NB4 (cell line): ENCODE data around the gene NMT1.

Experiments used
- MYC ChIP-seq: IDR thresholded peaks from 2 replicates; pipeline ENCODE4 v1.6.1; 2011; ENCODE audit warnings: low read depth, low read length
- POLR2A ChIP-seq: IDR thresholded peaks from 2 replicates; pipeline ENCODE4 v1.6.1; 2011; ENCODE audit warnings: mild to moderate bottlenecking; ENCODE audit not compliant: insufficient read length; ENCODE audit errors: extremely low read depth
- TF ChIP-seq, protein P1 (sequence below): IDR thresholded peaks from one replicate; pipeline ENCODE4 v1.5.1; 2012; ENCODE audit warnings: low read depth, low read length

DNA sequence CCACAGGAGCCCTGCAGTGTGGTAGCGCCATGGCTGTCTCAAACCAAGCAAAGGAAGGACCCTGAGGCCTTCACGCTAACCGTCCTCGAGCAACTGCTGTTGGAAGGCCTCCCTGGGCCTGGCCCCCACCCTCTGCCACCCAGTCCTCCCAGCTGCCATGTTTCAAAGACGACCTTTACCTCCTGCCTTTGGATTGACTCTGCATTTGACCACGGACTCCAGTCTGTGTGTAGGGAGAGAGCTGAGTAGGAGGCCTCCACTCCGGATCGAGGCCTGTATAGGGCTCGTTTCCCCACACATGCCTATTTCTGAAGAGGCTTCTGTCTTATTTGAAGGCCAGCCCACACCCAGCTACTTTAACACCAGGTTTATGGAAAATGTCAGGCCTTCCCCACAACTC, 46.9 kb downstream of the NMT1 start:
- TF ChIP-seq, protein P1, sequence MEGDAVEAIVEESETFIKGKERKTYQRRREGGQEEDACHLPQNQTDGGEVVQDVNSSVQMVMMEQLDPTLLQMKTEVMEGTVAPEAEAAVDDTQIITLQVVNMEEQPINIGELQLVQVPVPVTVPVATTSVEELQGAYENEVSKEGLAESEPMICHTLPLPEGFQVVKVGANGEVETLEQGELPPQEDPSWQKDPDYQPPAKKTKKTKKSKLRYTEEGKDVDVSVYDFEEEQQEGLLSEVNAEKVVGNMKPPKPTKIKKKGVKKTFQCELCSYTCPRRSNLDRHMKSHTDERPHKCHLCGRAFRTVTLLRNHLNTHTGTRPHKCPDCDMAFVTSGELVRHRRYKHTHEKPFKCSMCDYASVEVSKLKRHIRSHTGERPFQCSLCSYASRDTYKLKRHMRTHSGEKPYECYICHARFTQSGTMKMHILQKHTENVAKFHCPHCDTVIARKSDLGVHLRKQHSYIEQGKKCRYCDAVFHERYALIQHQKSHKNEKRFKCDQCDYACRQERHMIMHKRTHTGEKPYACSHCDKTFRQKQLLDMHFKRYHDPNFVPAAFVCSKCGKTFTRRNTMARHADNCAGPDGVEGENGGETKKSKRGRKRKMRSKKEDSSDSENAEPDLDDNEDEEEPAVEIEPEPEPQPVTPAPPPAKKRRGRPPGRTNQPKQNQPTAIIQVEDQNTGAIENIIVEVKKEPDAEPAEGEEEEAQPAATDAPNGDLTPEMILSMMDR, result no peak
- TF ChIP-seq MYC, result no peak
- TF ChIP-seq POLR2A, result no peak
